ENCODE measurements around the gene CDK7.
"Not testable (repeated sequence)": the region's sequence is repeated elsewhere in the genome, so short reads cannot be mapped to it uniquely, and the experiment has no call there.

The CDK7 gene

GRCh38 chr5:69237877-69238276 is 3.2 kb downstream of the CDK7 start:
- DNase-seq (ENCODE audit: low spot score), result no peak

DNA sequence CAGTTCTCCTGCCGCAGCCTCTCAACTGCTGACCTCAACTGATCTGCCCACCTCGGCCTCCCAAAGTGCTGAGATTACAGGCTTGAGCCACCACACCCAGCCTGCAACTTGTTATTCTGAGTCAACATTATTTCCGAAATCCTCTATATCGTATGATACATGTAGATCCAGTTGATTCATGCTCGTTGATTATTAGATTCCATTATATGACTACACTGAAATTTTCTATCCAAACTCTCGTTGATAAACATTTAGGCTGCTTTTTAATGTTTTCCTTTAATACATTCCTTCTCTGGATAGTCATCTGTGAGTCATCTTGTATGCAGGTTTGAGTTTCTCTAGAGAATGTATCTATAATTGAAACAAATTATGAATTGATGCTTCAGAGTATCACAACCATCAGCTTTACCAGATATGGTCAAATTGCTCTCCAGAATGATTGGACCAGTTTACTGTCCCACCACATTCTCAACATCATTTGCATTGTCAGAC is 4.1 kb downstream of the CDK7 start:
- DNase-seq (ENCODE audit: low spot score), result no peak

DNA sequence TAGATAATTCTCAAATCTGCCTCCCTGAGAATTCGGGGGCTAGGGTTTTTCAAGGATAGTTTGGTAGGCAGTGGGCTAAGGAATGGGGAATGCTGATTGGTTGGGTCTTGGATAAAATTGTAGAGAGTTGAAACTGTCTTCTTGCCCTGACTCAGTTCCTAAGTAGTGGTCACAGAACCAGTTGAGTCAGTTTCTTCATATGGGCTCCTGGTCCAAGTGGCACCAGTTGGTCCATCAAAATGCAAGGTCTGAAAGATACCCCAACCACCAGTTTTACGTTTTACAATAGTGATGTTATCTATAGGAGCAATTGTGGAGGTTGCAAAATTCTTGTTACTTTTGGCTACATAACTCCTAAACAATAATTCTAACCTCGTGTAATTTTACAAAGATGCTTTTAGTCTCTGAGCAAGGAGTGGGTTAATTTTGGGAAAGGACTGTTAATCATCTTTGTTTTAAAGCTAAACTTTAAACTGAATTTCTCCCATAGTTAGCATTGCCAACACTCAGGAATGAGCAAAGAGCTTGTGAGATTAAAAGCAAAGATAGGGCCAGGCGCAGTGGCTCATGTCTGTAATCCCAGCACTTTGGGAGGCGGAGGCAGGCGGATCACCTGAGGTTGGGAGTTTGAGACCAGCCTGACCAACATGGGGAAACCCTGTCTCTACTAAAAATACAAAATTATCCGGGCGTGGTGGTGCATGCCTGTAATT is 7.7 kb downstream of the CDK7 start:
- no peak for DNase-seq (ENCODE audit: low spot score)

DNA sequence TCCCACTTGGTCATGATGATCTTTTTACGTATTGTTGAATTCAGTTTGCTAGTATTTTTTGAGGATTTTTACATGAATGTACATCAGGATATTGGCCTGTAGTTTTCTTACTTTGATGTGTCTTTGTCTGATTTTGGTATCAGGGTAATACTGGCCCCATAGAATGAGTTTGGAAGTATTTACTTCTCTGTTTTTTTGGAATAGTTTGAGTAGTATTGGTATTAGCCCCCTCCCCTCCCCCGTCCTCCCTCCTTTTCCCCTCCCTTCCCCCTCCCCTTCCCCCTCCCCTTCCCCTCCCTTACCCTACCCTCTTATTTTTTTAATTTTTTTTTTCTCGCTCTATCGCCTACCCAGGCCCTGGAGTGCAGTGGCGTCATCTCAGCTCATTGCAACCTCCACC is 10.3 kb downstream of the CDK7 start:
- DNase-seq (ENCODE audit: low spot score), result no peak

GRCh38 chr5:69248019-69248418 is 13.3 kb downstream of the CDK7 start:
- no peak for DNase-seq (ENCODE audit: low spot score)

GRCh38 chr5:69250593-69250992 is 15.9 kb downstream of the CDK7 start:
- no peak for DNase-seq (ENCODE audit: low spot score)

- DNase-seq (ENCODE audit: low spot score), result no peak
Observed at GRCh38 chr5:69252437-69252836, 17.8 kb downstream of the CDK7 start.

- not testable (repeated sequence) for DNase-seq (ENCODE audit: low spot score)
Observed at GRCh38 chr5:69255940-69256339, 21.3 kb downstream of the CDK7 start.

DNA sequence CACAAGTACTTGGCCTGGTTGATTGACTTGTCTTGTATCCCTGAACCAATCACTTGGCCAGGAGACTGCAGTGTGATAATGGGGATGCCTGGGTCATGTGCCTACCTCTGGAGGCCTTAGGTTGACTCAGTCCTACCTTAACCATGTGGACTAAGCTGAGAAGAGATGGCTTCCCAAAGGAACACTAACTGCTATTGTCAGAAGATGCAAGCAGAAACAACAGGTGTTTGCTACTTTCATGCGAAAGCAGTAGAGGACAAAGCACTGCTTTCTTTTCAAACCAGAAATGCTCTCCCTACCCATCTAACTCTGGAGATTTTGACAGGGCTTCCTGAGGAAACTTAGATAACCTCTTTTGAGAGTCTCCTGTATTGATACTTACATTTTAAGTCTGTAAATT is 22.9 kb downstream of the CDK7 start:
- no peak for DNase-seq (ENCODE audit: low spot score)

DNA sequence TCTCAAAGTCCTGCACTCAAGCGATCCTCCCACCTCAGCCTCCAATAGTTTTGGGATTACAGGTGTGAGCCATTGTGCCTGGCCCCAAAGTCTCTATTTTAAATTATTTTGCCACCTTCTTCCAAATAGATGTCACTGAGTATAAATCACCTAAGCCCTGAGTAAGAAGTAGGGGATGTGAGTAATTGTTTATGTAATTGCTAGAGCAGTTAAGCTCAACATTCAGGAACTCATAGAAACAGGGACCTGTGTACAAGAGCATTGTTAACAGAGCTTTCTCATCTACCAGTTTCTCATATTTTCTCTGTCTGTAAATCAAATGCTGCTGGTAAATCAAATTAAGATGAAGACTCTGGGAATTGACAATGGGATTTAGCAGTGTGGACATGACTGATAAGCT is 26.3 kb downstream of the CDK7 start:
- no peak for DNase-seq (ENCODE audit: low spot score)

GRCh38 chr5:69265931-69266330 is 31.2 kb downstream of the CDK7 start:
- no peak for DNase-seq (ENCODE audit: low spot score)

DNA sequence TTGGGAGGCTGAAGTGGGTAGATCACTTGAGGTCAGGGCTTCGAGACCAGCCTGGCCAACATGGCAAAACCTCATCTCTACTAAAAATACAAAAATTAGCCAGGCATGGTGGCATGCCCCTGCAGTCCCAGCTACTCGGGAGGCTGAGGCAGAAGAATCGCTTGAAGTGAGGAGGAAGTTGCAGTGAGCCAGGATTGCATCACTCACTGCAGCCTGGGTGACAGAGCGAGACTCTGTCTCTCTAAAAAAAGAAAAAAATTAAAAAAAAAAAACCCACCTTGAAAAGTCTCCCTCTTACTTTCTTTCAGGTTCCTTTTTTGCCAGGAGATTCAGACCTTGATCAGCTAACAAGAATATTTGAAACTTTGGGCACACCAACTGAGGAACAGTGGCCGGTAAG is 34.2 kb downstream of the CDK7 start:
- no peak for DNase-seq (ENCODE audit: low spot score)

DNA sequence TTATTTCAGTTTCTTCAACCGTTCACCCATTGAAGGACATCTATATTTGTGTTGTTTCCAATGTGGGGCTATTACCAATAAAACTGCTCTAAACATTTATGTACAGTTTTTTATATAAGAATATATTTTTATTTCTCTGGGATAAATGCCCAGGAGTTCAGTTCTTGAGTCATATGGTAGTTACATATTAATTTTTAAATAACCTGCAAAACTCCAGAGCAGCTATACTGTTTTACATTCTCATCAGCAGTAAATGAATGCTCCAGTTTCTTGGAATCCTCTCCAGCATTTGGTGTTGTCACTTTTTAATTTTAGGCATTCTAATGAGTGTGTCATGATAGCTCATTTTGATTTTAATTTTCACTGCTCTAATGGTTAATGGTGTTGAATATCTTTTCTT is 36.2 kb downstream of the CDK7 start:
- no peak for DNase-seq (ENCODE audit: low spot score)

DNA sequence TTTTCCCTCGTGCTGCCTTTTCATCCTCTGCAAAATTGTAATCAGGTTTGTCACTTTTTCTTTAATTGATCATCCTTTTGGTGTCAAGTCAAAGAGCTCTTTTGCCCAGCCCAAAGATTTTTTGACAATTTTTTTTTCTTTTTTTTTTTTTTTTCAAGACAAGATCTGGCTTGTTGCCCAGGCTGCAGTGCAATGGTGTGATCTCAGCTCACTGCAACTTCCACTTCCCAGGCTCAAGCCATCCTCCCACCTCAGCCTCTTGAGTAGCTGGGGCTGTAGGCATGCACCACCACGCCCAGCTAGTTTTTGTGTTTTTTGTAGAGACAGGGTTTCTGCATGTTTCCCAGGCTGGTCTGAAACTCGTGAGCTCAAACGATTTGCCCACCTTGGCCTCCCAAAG is 36.7 kb downstream of the CDK7 start:
- DNase-seq (ENCODE audit: low spot score), result no peak

DNA sequence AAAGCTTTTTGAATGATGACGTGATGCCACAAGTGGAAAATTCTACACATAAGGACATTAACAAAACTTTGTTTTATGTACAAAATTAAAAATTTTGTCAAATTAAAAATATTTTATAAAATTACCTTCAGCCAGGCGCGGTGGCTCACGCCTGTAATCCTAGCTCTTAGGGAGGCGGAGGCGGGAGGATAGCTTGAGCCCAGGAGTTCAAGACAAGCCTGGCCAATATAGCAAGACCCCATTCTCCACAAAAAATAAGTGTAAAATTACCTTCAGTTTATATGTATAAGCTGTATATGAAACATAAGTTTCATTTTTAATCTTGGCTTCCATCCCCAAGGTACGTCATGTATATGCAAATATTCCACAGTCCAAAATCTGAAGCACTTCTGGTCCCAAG is 40.9 kb downstream of the CDK7 start:
- no peak for DNase-seq (ENCODE audit: low spot score)

DNA sequence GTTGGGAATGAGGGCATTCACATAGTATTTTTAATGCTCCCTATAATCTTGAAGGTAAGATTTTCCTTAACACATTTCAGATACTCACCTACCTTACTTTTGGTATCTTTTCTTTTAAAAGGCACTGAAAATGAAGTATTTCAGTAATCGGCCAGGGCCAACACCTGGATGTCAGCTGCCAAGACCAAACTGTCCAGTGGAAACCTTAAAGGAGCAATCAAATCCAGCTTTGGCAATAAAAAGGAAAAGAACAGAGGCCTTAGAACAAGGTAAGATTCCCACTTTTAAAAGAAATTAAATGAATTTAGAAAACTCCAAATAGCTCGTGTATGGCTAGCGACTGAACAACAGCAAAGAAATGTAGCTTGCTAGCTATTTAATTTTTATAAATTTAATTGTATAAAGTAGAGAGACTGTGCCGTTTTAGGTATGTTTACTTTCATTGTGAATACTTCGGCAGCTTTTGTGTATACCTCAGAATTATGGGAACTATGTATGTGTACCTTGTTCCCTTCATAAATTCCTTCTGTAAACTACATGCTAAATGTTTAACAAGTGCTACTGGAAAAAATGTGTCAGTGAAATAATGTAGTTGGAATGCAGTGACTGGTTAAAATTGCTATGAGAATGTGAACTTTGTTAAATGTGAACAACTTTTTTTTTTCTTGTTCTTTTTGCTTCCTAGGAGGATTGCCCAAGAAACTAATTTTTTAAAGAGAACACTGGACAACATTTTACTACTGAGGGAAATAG is 41.9 kb downstream of the CDK7 start:
- no peak for DNase-seq (ENCODE audit: low spot score)

DNA sequence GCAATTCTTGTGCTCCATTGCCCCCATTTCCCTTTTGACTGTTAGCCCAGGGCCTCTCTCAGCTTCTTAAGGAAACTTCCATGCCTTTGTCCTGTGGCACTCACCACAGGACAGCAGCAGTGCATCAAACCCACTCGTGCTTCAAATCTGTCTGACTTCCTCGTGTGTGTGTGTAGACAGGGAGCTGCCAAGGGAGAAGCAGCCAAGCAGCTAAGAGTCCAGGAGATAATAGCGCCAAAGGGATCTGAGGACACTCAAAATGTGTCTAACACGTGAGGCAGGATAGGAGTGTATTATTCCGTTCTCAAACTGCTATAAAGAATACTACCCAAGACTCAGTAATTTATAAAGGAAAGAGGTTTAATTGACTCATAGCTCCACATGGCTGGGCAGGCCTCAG is 44.8 kb downstream of the CDK7 start:
- no peak for DNase-seq (ENCODE audit: low spot score)

DNA sequence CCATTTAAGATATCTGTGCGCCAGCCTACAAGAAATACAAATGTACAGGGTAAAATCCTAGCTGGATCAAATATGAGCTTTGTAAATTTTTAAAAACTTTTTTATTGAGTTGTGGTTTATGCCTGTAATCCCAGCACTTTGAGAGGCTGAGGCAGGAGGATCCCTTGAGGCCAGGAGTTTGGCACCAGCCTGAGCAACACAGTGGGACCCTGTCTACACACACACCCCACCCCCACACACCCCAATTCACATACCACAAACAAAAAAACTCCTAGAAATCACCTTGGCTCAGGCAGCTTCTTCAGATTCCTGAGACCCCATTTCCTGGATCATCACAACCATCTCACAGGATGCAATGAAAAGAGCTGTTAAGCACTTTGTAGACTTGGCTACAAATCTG is 46.4 kb downstream of the CDK7 start:
- no peak for DNase-seq (ENCODE audit: low spot score)

DNA sequence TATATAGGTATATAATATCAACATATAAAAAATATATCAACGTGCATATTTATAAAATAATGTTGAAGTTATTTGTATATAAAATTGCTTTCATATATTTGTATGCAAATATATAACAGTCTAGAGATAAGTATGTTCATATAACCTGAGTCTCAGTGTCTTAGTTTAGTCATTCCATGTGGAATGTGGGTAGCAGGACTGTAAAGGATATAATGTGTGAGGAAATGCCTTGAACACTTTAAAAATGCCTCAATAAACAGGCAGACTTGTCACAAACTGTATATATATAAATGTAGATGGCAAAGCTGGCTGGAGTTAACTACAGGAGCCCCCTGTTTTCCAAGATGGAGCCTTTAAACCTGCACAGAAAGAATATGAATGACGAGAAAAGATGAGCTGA is 49.5 kb downstream of the CDK7 start:
- DNase-seq (ENCODE audit: low spot score), result no peak

GRCh38 chr5:69285448-69286116 is 50.9 kb downstream of the CDK7 start:
- no peak for DNase-seq (ENCODE audit: low spot score)

DNA sequence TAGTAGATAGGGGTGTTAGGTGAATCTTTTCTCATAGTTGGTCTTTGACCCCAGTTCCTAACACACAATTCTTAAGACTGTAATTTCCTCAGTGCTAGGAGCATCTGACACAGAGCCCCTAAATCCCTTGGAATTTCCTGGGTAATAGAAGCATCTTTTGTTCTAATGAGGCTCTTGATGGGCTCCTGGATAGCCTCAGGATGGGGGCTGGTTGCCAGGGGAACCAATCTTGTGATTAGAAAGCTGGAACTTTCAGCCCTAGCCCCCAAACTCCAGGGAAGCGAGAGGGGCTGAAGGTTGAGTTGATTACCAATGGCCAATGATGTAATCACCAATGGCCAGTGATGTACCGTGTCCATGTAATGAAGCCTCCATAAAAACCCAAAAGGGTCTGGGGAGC is 53.4 kb downstream of the CDK7 start:
- no peak for DNase-seq (ENCODE audit: low spot score)

DNA sequence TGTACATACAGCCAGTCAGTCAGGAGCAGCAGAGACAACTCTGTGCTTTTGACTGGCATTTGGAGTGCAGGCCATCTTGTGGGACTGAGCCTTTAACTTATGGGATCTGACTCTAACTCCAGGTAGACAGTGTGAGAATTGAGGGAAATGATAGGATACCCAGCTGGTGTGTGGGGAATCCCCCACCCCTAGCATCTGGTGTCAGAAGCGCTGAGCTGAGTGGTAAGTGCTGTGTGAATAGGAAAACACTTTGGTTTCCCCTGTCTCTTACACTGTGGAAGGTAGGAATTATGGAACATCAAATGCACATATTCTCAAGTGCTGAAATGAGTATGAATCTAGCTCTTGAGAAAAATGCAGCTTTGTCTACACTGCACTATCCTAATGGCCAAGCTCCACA is 54.0 kb downstream of the CDK7 start:
- no peak for DNase-seq (ENCODE audit: low spot score)

GRCh38 chr5:69292306-69292705 is 57.6 kb downstream of the CDK7 start:
- no peak for DNase-seq (ENCODE audit: low spot score)
